ENCODE results near the gene HDAC4.

GRCh38 chr2:239387811-239388210 is 13.0 kb downstream of the HDAC4 start:
- TF ChIP-seq CTCF (IDR thresholded peaks at IDR 0.05) (no peak), REST (IDR thresholded peaks at IDR 0.05; ENCODE audit: insufficient read depth in 1 of 2, low read depth in 2 of 2, low read length in 1 of 2) (no peak), POLR2AphosphoS5 (IDR thresholded peaks at IDR 0.05; ENCODE audit: low read depth, low read length) (no peak)
